ENCODE results near the gene ZNF362. TPM values are rescaled to one million over a fixed set of nuclear protein-coding genes. Genes with fewer than 3 reads are reported as not detected.

Gene ZNF362
- total and polyA plus RNA-seq, 2 of the 13 experiments (the other 11 are each of a cell fraction or from before 2014, with no cell fraction given), result 8.3 to 14.2 TPM

- no peak for TF ChIP-seq PRDM15 (CRISPR knock-in tag; IDR thresholded peaks at IDR 0.05)
- TF ChIP-seq ZNF766 (CRISPR knock-in tag; IDR thresholded peaks at IDR 0.05; ENCODE audit: borderline replicate concordance), result no peak
- TF ChIP-seq ZNF484 (CRISPR knock-in tag; IDR thresholded peaks at IDR 0.05; ENCODE audit: borderline replicate concordance, low read depth), result no peak
- no peak for TF ChIP-seq KMT2B (CRISPR knock-in tag; IDR thresholded peaks at IDR 0.05)
- TF ChIP-seq NFYC (CRISPR knock-in tag; IDR thresholded peaks at IDR 0.05), result no peak; the same call in 1 of the 2 replicates
- no peak for TF ChIP-seq ZSCAN31 (CRISPR knock-in tag; IDR thresholded peaks at IDR 0.05; ENCODE audit: low read depth)
- no peak for TF ChIP-seq ZNF644 (CRISPR knock-in tag; IDR thresholded peaks at IDR 0.05; ENCODE audit: low read depth)
- peak; percentile 23; the same call in 1 of the 2 replicates for TF ChIP-seq TFDP2 (CRISPR knock-in tag; IDR thresholded peaks at IDR 0.05)
- TF ChIP-seq CBX1 (IDR thresholded peaks at IDR 0.05; ENCODE audit: low read depth), result no peak
- TF ChIP-seq RFX5 (IDR thresholded peaks at IDR 0.05; ENCODE audit: low read depth, low read length), result no peak
- peak; percentile 72 for TF ChIP-seq NFRKB (IDR thresholded peaks at IDR 0.05)
- no peak for TF ChIP-seq ZNF782 (CRISPR knock-in tag; IDR thresholded peaks at IDR 0.05; ENCODE audit: borderline replicate concordance)
- no peak for TF ChIP-seq ZNF713 (CRISPR knock-in tag; IDR thresholded peaks at IDR 0.05)
- TF ChIP-seq ZMAT3 (CRISPR knock-in tag; conservative IDR thresholded peaks at IDR 0.05), result no peak
- TF ChIP-seq MAX (IDR thresholded peaks at IDR 0.05), result peak; percentile 65
- no peak for TF ChIP-seq THYN1 (CRISPR knock-in tag; IDR thresholded peaks at IDR 0.05; ENCODE audit: borderline replicate concordance, low read depth)
- peak; percentile 76; the same call in 1 of the 2 replicates for TF ChIP-seq ZBED4 (CRISPR knock-in tag; IDR thresholded peaks at IDR 0.05; ENCODE audit: borderline replicate concordance)
- TF ChIP-seq E2F5 (CRISPR knock-in tag; conservative IDR thresholded peaks at IDR 0.05), result no peak
- TF ChIP-seq FOXK2 (IDR thresholded peaks at IDR 0.05), result no peak
Measured at GRCh38 chr1:33256471-33257206, at the start of gene ZNF362 (continued).

All from HepG2 (cell line).